ENCODE results near the gene ATG9B.

- no peak for TF ChIP-seq CTCF (IDR thresholded peaks at IDR 0.05; ENCODE audit: extremely low read depth in 1 of 2, insufficient read depth in 1 of 2, low read depth in 1 of 2, low read length in 2 of 2)
- no peak for TF ChIP-seq FOS (IDR thresholded peaks at IDR 0.05; ENCODE audit: borderline replicate concordance, insufficient read depth, low read length)
- no peak for TF ChIP-seq EZH2 (IDR thresholded peaks at IDR 0.05; ENCODE audit: borderline replicate concordance, low read depth, low read length, severe bottlenecking)
- TF ChIP-seq POLR2A (IDR thresholded peaks at IDR 0.05; ENCODE audit: low read depth, low read length) = no peak
These were observed 12.1 kb downstream of the ATG9B start for GRCh38 chr7:151012031-151012692.
